NCI-H345 treated with DMSO at 0.1 percent for 48 hours (cell line): ENCODE measurements around the gene HHATL.
"Not testable (repeated sequence)": the region's sequence is repeated elsewhere in the genome, so short reads cannot be mapped to it uniquely, and the experiment has no call there.

Experiments
- DNase-seq: peaks from one replicate; lab custom pipeline; 2025; ENCODE audit not compliant: unreplicated experiment; lab: John Stamatoyannopoulos, UW

The HHATL gene

DNA sequence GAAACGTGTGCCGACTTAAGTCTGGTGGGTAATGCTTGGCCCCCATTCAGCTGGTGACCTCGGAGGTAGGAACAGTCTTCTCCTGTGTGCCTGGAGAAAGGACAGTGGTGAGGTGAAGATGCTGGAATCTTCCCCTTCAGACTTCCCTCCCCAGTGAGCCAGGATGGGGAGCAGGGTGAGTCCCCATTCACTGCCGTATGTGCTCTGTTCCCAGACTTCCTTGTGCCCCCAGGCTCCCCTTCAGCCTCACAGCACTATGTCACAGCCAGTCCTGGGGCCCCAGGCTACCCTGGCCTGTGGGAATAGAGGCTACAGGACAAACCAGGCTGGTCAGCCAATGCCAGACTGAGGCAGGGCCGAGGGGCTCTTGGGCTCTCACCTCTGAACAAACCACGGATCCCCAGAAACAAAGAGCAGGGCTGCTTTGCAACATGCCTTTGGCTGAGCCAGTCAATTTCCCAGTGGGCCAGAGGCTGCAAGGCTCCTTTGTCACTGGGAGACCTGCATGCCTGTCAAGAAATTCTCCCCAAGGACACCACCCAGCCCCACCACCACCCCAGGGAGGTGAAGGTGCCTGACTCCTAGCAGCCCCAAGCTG lies 31.8 kb upstream of the HHATL start:
- no peak for DNase-seq

DNA sequence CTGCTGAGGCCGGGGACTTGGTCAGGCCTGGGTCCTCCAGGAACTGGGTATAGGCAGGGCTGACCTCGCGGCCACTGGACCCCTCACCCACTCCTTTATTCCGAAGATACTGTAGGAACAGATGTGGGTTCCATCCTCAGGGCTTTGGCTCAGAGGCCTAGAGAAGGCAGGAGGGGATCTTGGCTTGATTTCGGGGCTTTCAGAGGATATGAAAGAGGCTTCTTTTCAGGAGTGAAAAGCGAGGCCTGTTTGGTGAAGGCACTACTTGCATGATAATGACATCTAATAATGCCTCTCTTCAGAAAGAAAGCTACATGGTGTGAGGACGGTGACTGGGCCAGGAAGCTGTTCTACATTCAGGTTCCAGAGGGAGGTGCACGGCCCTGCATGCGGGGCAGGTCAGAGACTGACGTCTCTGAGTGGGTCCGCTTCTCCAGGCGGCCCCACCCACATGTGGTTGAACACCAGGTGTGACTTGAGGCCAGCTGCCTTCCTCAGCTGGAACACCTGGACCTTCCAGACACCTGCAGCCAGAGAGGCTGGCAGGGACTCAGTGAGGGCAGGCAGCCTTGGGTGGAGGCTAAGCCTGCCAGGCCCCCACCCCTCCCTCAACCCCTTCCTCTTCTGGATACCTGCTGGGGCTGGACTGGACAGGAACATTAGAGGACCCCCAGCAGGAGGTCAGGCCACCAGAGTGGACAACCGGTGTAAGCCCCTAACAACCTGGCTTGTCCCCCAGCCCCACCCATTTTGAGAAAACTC lies 31.1 kb upstream of the HHATL start:
- DNase-seq, result no peak

DNA sequence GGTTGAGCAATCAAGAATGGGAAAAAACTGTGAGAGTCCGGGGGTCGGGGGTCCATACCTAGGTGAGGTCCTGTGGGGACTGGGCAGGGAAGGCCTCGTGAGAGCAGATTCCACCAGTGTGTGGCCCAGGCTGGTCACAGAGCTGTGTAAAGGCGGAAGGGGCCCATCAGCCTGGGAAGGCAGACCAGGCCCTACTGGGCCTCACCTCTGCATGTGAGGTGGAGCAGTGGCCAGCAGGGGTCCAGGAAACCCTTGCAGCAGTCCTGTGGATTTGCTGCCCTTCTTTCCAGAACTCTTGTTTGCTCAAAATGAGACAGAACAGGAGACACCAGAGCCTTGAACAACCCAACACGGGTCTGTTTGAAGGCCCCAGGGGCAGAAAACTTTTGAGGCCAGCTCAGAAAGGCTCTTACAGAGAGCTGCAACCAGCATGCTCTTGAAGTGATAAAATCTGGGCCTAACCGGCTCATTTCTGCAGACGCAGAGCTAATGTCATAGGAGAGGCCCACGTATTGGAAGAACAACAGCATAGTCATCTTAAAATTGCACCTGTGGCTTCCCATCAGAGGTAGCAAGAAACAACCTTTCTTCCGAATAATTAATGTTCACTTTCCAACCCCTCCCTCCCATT lies 30.3 kb upstream of the HHATL start:
- DNase-seq, result no peak

DNA sequence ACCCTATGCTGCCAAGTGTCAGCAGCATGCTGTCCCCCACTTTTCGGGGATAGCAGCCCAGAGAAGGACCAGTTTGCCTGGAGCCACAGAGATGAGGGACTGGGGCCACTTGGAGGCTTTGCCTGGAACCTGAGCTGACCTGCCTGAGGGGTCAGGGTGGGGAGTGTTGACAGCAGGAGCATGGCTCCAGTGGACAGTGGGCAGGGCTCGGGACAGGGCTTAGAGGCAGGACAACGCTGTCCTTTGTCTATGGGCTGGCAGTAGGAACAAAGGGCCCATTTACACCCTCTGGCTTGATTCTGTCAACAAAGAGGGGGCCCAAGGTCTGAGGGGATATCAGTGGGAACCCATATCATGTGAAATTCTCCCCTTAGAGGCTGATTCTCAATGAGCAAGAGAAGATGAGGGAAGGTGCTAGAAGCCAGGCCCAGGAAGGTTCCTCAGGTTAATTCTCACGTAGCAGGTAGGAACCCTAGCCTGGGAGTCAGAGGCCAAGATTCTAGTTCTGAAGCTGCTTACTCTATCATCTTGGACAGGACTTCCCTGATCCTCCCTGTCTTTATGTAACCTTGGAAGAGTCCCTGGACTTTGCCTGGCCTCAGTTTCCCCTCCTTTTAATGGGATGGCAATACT lies 29.7 kb upstream of the HHATL start:
- no peak for DNase-seq

DNA sequence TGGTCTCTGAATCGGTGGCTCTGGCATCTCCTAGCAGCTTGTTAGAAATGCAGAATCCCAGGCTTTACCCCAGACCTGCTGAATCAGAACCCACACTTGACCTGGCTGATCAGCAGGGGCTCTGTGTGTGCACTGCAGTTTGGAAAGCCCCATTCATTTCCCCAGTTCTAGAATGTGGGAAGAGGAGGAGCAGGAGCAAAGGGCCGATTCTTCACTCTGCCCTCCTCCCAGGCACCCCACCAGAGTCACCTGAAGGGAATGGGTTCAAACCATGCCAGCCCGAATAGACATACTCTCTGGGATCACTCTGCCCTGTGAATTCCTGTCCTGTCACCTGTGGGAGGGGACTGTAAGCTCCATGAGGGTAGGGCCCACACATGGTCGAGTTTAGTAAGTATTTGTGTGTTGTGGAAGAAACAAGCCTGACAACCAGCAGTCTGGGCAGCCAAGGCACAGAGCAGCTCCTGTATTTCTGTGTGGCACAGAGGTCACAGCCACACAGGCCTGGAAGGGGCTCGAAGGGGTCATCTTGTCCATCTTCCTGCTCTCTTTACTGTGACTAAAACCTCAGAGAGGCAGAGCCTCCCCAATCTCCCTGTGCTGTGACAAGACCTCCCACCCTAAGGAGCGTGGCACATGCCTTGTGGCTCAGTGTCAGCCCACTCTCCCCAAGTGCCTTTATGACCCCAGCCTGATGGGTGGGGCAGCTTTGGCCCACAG lies 29.0 kb upstream of the HHATL start:
- DNase-seq, result no peak

DNA sequence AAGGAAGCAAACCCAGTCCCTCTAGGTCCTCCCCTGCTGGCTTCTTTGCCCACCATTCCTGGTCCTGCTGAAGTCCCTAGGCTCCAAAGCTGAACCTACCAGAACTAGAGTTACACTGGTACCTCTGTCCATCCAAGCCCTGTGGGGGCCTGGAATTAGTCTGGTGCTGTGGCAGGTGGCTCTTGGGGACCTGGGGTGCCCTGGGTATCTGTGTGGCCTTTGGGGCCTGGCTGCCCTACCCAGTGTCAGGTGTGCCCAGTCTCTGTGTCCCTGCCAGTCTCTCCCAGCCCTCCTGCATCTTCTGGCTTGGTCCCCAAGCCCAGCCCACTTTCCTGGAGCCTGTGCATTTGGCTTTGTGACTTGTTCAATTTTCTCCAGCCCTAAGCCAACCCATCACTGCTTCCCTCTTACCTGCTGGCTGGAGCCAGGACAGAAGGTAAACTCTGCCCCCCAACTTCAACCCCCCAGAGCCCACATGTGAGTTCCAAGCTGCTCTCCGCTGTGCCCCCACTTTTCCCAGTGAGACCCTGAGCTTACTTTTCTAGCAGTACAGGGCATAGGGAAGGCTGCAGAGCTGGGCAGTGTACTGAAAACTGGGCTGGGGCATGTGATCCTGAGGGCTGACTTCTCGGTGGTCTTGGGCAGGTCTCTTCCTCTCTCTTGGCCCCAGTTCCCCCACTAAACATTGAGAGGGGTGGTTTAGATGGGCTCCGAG lies 28.3 kb upstream of the HHATL start:
- DNase-seq, result no peak

DNA sequence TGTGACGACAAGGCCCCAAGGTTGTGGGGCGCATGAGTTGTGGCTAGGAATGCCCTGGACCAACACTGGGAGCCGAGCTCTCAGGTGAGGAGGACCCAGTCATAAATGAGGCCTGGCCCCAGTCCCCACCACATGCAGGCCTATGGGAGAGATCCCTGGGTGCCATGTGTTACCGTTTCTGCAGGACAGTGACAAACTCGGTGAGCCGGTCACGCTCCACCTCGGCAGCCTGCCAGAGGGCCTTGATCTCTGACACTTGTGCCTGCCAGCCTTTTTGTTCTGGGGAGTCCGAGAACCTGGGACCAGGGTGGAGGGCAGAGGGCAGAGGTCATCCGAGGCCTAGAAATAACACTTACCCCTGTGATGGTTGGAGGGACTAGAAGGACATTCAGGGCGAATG lies 27.7 kb upstream of the HHATL start:
- no peak for DNase-seq

DNA sequence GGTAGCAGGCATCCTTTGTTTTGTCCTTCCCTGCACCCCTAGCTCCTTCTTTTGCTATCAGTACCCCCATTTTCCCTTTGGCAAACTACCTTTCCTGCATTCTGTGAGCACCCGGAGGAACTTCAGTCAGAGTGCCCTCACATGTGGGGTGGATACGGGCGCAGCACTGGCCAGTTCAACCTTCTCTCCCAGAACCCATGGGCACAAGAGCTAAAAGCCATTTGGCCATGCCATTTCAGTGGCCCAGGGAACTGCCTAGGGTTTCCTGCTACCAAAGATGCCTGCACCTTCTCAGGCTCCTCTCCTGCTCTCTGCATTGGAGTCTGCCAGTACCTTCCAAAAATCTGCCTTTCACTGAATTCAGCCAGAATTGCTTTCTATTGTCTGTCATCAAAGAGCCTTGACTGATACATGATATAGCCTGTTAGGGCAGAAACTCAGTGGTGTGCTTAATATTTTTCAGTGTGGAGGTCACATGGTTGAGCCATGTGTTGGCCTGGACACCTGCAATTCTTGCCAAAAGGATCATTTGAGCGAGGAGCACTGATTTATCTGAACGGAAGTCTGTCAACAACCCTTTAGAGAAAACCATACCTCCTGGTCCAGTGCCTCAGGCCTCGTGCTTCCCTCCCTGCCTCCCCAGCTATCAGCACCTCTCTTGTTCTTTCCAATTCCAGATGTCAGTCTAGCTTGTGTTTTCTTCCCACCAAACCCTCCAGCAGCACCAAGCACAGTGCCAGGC lies 27.0 kb upstream of the HHATL start:
- DNase-seq, result no peak

DNA sequence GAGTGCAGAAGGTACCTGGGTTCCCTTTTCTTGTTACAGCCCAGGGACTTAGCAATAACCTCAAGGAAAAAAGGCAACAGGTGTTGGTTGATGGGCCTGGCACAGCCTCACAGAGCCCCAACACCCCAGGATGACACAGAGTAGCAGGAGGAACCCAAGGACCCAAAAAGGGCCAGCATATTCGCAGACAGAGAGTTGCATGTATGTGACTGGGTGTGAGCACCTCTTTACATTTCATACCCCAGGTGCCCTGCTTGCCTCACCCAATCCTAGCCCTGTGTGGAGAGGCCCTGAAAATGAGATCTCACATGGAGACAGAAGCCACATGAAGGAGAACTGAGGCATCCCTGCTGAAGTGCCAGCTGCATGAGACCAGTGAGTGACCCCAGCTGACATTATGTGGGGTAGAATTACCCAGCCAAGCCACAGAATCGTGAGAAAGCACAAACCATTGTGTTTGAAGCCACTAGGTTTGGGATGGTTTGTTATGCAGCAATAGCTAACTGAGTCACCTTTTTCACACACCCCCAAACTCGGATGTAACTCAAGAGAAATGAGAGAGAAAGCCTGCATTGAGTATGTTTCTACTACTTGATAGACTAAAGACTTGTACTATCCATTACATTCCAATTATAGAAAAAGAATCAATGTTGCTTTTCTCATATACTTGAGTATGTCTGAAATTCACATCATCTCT lies 26.2 kb upstream of the HHATL start:
- DNase-seq, result no peak

DNA sequence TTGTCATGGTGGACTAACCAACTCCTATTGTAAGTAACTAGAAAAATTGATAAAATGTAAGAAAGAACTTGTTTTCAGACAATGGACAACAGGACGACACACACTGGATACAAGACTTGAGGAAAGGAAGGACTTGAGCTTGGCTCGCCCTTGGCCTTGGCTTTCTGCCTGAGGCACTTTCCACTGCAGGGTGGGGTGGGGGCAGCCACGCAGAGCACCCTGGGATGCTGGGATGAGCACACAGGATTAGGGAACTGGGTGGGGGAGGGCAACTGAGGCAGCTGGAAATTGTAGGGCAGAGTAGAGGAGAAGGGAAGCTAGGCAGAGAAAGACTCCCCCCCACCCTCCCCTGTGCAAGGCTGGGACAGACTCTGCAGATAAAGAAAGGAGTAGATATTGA lies 25.5 kb upstream of the HHATL start:
- DNase-seq, result no peak

DNA sequence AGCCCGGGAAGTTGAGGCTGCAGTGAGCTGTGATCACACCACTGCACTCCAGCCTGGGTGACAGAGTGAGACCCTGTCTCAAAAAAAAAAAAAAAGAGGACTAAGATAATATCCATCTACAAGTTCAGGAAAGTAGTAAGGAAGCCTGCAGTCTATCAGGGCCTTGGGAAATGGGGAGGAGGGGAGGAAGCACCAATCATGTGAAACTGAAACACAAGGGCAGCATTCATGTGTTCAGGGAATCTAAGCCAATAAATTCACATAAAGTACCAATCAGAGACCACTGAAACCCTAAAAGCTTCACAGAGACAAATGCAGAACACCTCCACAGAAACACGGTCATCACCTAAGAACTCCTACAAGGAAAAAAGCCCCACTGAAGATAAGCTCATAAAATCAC lies 22.9 kb upstream of the HHATL start:
- DNase-seq, result no peak

DNA sequence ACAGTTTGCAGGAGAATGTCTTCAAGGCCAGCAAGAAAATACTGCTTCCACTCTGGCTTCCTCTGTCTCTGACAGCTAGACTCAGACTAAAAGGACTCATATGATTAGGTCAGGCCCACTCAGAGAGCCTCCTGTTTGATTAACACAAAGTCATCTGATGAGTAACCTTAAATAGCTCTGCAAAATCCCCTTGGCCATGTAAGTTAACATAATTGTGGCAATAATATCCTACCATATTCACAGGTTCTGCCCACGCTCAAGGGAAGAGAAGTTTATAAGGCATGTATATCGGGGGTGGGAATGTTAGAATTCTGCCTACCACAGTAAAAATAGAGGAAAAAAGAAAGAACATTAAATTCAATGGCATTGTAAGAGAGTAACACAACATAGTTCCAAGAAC lies 20.6 kb upstream of the HHATL start:
- no peak for DNase-seq

DNA sequence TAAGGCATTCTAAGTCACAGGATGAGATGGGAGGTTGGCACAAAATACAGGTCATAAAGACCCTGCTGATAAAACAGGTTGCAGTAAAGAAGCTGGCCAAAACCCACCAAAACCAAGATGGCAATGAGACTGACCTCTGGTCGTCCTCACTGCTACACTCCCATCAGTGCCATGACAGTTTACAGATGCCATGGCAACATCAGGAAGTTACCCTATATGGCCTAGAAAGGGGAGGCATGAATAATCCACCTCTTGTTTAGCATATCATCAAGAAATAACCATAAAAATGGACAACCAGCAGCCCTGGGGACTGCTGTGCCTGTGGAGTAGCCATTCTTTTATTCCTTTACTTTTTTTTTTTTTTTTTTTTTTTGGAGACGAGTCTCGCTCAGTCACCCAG lies 19.8 kb upstream of the HHATL start:
- not testable (repeated sequence) for DNase-seq

DNA sequence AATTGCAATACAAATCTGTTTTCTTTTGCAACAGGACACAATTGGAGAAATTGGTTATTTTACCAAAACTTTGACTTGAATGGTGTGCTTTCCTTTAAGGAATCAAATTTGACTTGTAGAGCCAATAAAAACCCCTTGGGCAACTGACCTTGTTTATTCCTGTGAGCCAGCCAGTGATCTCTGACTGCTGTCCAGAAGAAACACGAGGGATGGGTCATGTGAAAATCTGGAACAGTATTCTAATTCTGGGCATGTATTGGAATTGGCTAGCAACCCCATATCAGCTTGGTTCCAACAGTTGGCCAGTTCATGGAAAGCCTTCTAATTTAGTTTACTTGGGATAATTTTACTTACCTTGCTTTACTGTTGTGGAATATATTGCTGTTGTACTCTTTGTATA lies 19.1 kb upstream of the HHATL start:
- DNase-seq, result no peak

DNA sequence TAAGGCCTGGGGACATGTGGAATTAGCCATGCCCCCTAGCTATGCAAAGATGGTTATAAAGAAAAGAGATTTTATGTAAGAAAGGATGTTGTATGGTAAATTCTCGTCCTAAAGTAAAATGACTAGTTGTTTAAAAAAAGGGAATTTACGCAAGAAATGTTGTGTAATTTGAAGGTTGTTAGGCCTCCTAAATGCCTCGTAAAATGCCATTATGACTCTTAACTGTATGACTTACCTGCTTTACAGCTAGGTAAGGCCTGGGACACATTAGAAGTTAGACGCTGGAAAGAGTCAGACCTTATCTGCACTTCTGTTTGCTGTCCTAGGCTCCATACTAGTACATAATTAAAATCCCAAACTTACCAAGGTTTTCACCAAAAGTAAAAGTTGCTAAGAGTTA lies 17.5 kb upstream of the HHATL start:
- no peak for DNase-seq

DNA sequence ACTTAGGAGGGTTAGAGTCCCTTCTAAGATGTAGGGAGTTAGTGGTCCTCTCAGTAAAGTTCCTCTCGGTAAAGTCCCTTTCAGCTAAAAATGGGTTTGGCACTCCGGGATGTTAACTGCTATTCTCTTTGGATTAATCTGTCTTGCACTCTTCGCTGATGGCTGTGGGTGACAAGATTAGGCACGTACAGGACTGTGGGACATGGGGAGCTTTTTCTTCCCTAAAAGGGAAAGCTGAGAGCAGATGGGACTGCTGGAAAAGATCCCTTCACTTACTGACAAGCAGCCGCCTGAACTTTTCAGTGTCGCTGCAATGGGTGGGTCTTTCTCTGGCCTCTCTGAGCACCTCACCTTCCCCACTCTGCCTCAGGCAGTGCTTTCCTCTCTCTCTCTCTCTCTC lies 16.4 kb upstream of the HHATL start:
- no peak for DNase-seq

DNA sequence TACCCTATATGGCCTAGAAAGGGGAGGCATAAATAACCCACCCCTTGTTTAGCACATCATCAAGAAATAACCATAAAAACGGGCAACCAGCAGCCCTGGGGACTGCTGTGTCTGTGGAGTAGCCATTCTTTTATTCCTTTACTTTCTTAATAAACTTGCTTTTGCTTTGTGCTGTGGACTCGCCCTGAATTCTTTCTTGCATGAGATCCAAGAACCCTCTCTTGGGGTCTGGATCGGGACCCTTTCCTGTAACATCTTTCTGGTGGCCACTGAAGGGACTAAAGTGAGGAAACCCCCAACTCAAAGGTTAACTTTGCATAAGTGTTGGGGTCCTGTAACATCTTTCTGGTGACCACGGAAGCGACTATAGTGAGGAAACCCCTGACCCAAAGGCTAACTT lies 15.7 kb upstream of the HHATL start:
- no peak for DNase-seq

DNA sequence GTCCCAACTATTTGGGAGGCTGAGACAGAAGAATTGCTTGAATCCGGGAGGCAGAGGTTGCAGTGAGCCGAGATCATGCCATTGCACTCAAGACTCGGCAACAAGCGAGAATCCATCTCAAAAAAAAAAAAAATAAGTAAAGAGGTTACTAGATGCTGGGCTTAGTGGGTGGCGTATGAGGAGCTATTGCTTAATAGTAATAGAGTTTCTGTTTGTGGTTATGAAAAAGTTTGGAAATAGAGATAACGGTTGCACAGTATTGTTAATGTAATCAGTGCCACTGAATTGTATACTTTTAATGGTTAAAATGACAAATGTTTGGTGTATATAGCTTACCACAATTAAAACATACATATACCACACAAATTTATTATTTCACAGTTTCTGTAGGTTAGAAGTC lies 14.7 kb upstream of the HHATL start:
- no peak for DNase-seq

DNA sequence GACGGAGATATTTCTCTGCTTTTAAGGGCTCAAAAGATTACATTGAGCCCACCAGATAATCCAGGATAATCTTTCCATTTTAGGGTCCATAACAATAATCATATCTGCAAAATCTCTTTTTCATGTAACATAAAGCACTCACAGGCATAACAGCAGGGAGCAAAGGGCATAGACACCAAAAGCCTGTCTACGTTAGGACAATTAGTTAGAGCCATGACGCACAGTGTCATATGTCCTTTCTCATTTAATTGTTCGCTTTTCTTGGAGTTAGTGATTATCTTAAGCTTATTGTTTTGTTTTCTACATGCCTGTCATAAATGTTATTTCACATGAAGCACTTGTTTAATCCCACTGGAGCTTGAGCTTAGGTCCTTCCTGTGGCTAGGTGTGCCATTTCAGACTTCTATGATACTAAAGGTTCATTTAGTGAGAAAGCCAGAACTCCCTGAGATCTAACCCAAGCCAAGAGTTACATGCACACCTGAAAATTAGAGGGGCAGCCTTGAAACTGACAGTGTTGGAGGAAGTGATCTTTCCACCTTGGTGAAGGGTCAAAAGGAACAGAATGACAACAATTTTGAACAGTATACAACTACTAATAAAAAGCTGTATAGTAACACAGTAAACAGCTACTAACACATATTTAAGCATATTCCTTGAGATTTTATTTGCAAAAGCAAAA lies 11.7 kb upstream of the HHATL start:
- no peak for DNase-seq
